ENCODE data around the gene ACVR1C. TPM values are rescaled to one million over a fixed set of nuclear protein-coding genes. Genes with fewer than 3 reads are reported as not detected.
A peak's percentile ranks its signal among the peaks of the same experiment; 100 is the strongest.

Gene ACVR1C
- total and polyA plus RNA-seq, 2 experiments from 2014 or later, result 1.3 to 3.0 TPM

DNA sequence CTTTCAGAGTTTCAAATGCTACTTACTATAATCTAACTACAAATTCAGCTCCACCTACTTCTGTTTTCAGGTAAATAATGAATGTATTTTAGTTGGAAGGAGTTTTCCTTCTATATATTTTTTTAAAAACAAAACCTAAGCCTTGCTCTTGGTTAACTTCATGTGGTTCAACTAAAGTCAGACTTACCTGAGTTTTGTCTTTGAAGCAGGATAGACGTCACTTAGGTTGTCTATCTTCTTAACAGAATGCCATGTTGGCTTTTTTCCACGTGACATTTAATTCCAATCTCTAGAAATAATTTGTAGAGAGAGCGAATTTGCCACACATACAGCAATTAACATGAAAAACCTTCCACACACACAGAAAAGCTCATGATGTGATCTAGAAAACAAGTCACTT is 140.9 kb downstream of the ACVR1C start:
- 88% methylated on average over 3 of the region's 3 CpGs for WGBS (ENCODE audit: low lambda C conversion rate, missing lambda C conversion rate)
- Histone ChIP-seq H3K4me3 (no peak overlapping the region), H4K20me1 (ENCODE audit: insufficient read depth, poor library complexity, severe bottlenecking) (no peaks in the 10 kb centered on the region), H3K79me2 (no peaks in the 10 kb centered on the region), H3K9me2 (replicated peaks; ENCODE audit: insufficient read depth) (no peaks in the 10 kb centered on the region), H3K36me3 (replicated peaks; ENCODE audit: insufficient read depth, low read depth) (no peaks in the 10 kb centered on the region), H3K4me1 (ENCODE audit: insufficient read depth) (peaks cover 6% of the 10 kb centered on the region), H3K4me2 (no peak overlapping the region), H3K9me3 (ENCODE audit: low read depth) (no peaks in the 10 kb centered on the region), H3K27me3 (no peaks in the 10 kb centered on the region), H2AFZ (no peak overlapping the region), H3K27ac (peak overlapping the region; percentile 9)
- TF ChIP-seq EZH2 (IDR thresholded peaks at IDR 0.05; ENCODE audit: borderline replicate concordance) (no peak), CTCF (IDR thresholded peaks at IDR 0.05; ENCODE audit: poor library complexity) (no peak), EZH2phosphoT487 (IDR thresholded peaks at IDR 0.05; ENCODE audit: low read depth, severe bottlenecking, unreplicated experiment) (no peak)
- no peak for DNase-seq (ENCODE audit: low spot score)

GRCh38 chr2:157487271-157487610 is 141.4 kb downstream of the ACVR1C start:
- no peak overlapping the region for H2AFZ ChIP-seq
- no peak overlapping the region for H3K4me3 ChIP-seq
- H3K9me2 ChIP-seq (replicated peaks; ENCODE audit: insufficient read depth), result no peaks in the 10 kb centered on the region
- no peaks in the 10 kb centered on the region for H4K20me1 ChIP-seq (ENCODE audit: insufficient read depth, poor library complexity, severe bottlenecking)
- H3K27me3 ChIP-seq, result no peaks in the 10 kb centered on the region
- DNase-seq (ENCODE audit: low spot score), result no peak
- 81% methylated on average over 1 of the region's 1 CpG for WGBS (ENCODE audit: low lambda C conversion rate, missing lambda C conversion rate)
- peak overlapping the region; percentile 9 for H3K27ac ChIP-seq
- no peaks in the 10 kb centered on the region for H3K79me2 ChIP-seq
- peaks cover 6% of the 10 kb centered on the region for H3K4me1 ChIP-seq (ENCODE audit: insufficient read depth)
- TF ChIP-seq EZH2phosphoT487 (IDR thresholded peaks at IDR 0.05; ENCODE audit: low read depth, severe bottlenecking, unreplicated experiment) (no peak), EZH2 (IDR thresholded peaks at IDR 0.05; ENCODE audit: borderline replicate concordance) (no peak), CTCF (IDR thresholded peaks at IDR 0.05; ENCODE audit: poor library complexity) (no peak)
- no peaks in the 10 kb centered on the region for H3K36me3 ChIP-seq (replicated peaks; ENCODE audit: insufficient read depth, low read depth)
- H3K9me3 ChIP-seq (ENCODE audit: low read depth), result no peaks in the 10 kb centered on the region
- H3K4me2 ChIP-seq, result no peak overlapping the region

DNA sequence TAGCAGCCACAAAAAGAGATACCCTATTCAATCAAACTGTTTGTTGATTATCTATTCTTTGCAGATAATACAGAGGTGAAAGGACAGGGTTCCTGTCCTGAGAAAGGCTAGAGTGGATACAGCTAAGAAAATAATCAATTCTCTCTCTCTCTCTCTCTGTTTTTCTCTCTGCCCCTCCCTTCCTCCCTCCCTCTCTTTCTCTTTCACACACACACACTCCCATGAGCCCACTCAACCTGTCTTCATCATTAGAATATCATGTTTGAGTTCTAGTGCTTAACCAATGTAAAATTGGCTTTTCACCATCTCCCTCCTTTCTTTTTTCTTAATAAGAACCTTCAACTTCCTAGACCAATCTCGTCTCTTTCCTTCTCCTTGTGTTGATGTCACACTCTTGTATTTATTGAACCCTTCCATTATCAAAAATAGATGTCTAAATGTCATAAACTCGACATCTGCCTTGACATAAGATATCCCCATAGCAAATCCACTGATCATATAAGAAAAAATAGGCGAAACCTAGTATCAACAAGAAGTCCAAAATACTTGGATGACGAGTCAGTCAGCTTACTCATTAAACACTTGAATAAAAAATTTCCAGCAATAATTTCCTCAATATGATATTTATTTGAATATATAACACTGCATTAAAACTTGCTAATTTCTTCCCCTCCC is 141.9 kb downstream of the ACVR1C start:
- DNase-seq (ENCODE audit: low spot score), result no peak
- WGBS (ENCODE audit: low lambda C conversion rate, missing lambda C conversion rate), result 88% methylated on average over 4 of the region's 4 CpGs
- no peak overlapping the region for H2AFZ ChIP-seq
- H3K4me2 ChIP-seq, result no peak overlapping the region
- TF ChIP-seq EZH2phosphoT487 (IDR thresholded peaks at IDR 0.05; ENCODE audit: low read depth, severe bottlenecking, unreplicated experiment), result no peak
- TF ChIP-seq CTCF (IDR thresholded peaks at IDR 0.05; ENCODE audit: poor library complexity), result no peak
- TF ChIP-seq EZH2 (IDR thresholded peaks at IDR 0.05; ENCODE audit: borderline replicate concordance), result no peak
- H4K20me1 ChIP-seq (ENCODE audit: insufficient read depth, poor library complexity, severe bottlenecking), result no peaks in the 10 kb centered on the region
- H3K79me2 ChIP-seq, result no peaks in the 10 kb centered on the region
- H3K4me1 ChIP-seq (ENCODE audit: insufficient read depth), result peaks cover 6% of the 10 kb centered on the region
- no peak overlapping the region for H3K4me3 ChIP-seq
- H3K9me3 ChIP-seq (ENCODE audit: low read depth), result no peaks in the 10 kb centered on the region
- H3K9me2 ChIP-seq (replicated peaks; ENCODE audit: insufficient read depth), result no peaks in the 10 kb centered on the region
- H3K27ac ChIP-seq, result no peak overlapping the region
- no peaks in the 10 kb centered on the region for H3K36me3 ChIP-seq (replicated peaks; ENCODE audit: insufficient read depth, low read depth)
- no peaks in the 10 kb centered on the region for H3K27me3 ChIP-seq

Measured in hepatocyte (in vitro differentiated cells).